HepG2 (cell line): Measurements from ENCODE around the gene SHPK. TPM values are rescaled to one million over a fixed set of nuclear protein-coding genes. Genes with fewer than 3 reads are reported as not detected.

Experiments
- BATF2 ChIP-seq: sonication (generic); formaldehyde crosslinking; IDR thresholded peaks from 2 replicates; pipeline ENCODE4 v1.8.0; 2022; ENCODE audit warnings: mild to moderate bottlenecking, missing genetic modification reagents, moderate library complexity
- CC2D1A ChIP-seq: sonication (generic); formaldehyde crosslinking; IDR thresholded peaks from 2 replicates; pipeline ENCODE4 v1.8.1; 2023; ENCODE audit warnings: mild to moderate bottlenecking, missing genetic modification reagents
- CHD2 ChIP-seq: IDR thresholded peaks from 2 replicates; pipeline ENCODE4 v1.6.1; 2011; ENCODE audit warnings: low read depth, low read length, improper control_type of control experiment
- EED ChIP-seq: sonication (generic); formaldehyde crosslinking; IDR thresholded peaks from 2 replicates; pipeline ENCODE4 v1.5.0; 2020; ENCODE audit warnings: mild to moderate bottlenecking, missing genetic modification reagents
- ELF1 ChIP-seq: sonication (generic); formaldehyde crosslinking; IDR thresholded peaks from 2 replicates; pipeline ENCODE4 v1.4.0; 2020; ENCODE audit warnings: missing genetic modification reagents
- FOXM1 ChIP-seq: sonication (generic); formaldehyde crosslinking; IDR thresholded peaks from 2 replicates; pipeline ENCODE4 v1.5.0; 2020; ENCODE audit warnings: missing genetic modification reagents
- GATAD1 ChIP-seq: IDR thresholded peaks from 2 replicates; pipeline ENCODE4 v1.6.1; 2016; ENCODE audit warnings: missing genetic modification reagents, missing compliant biosample characterization
- MAFG ChIP-seq: sonication (generic); formaldehyde crosslinking; IDR thresholded peaks from 2 replicates; pipeline ENCODE4 v1.5.1; 2020; ENCODE audit warnings: mild to moderate bottlenecking, missing genetic modification reagents
- MIXL1 ChIP-seq: IDR thresholded peaks from 2 replicates; pipeline ENCODE4 v1.6.1; 2016
- NCOA2 ChIP-seq: sonication (generic); formaldehyde crosslinking; IDR thresholded peaks from 2 replicates; pipeline ENCODE4 v1.8.0; 2022; ENCODE audit warnings: inconsistent platforms
- PAXIP1 ChIP-seq: sonication (generic); formaldehyde crosslinking; conservative IDR thresholded peaks from 2 replicates; pipeline ENCODE4 v1.4.0; 2020; ENCODE audit warnings: mild to moderate bottlenecking, missing genetic modification reagents, moderate library complexity
- PCBP1 ChIP-seq: fragments of 200-400 bp; formaldehyde crosslinking; IDR thresholded peaks from 2 replicates; pipeline ENCODE4 v1.6.1; 2017; ENCODE audit warnings: mild to moderate bottlenecking, low read depth, low read length, borderline replicate concordance
- TOE1 ChIP-seq: sonication (generic); formaldehyde crosslinking; IDR thresholded peaks from 2 replicates; pipeline ENCODE4 v1.4.0; 2020; ENCODE audit warnings: mild to moderate bottlenecking, missing genetic modification reagents
- TRIM24 ChIP-seq: sonication (generic); formaldehyde crosslinking; IDR thresholded peaks from 2 replicates; pipeline ENCODE4 v1.8.0; 2022; ENCODE audit warnings: mild to moderate bottlenecking, missing genetic modification reagents
- U2AF2 ChIP-seq: fragments of 200-400 bp; formaldehyde crosslinking; IDR thresholded peaks from 2 replicates; pipeline ENCODE4 v1.6.1; 2017; ENCODE audit warnings: low read depth, mild to moderate bottlenecking, low read length
- WIZ ChIP-seq: sonication (generic); formaldehyde crosslinking; IDR thresholded peaks from 2 replicates; pipeline ENCODE4 v1.5.1; 2020; ENCODE audit warnings: mild to moderate bottlenecking, missing genetic modification reagents
- ZKSCAN5 ChIP-seq: sonication (generic); formaldehyde crosslinking; IDR thresholded peaks from 2 replicates; pipeline ENCODE4 v1.5.1; 2020; ENCODE audit warnings: mild to moderate bottlenecking, missing genetic modification reagents
- ZNF274 ChIP-seq: sonication (generic); formaldehyde crosslinking; IDR thresholded peaks from 2 replicates; pipeline ENCODE4 v1.5.1; 2020; ENCODE audit warnings: mild to moderate bottlenecking, missing genetic modification reagents
- ZNF296 ChIP-seq: sonication (generic); formaldehyde crosslinking; conservative IDR thresholded peaks from 2 replicates; pipeline ENCODE4 v1.5.0; 2020; ENCODE audit warnings: mild to moderate bottlenecking, missing genetic modification reagents
- ZNF350 ChIP-seq: sonication (generic); formaldehyde crosslinking; IDR thresholded peaks from 2 replicates; pipeline ENCODE4 v1.4.0; 2020; ENCODE audit warnings: mild to moderate bottlenecking, low read depth, missing genetic modification reagents, borderline replicate concordance
- ZNF567 ChIP-seq: sonication (generic); formaldehyde crosslinking; IDR thresholded peaks from 2 replicates; pipeline ENCODE4 v1.8.1; 2023; ENCODE audit warnings: mild to moderate bottlenecking, missing genetic modification reagents, borderline replicate concordance
- ZNF605 ChIP-seq: sonication (generic); formaldehyde crosslinking; IDR thresholded peaks from 2 replicates; pipeline ENCODE4 v1.8.0; 2022; ENCODE audit warnings: mild to moderate bottlenecking, missing genetic modification reagents
- ZNF768 ChIP-seq: sonication (generic); formaldehyde crosslinking; IDR thresholded peaks from 2 replicates; pipeline ENCODE4 v1.4.0; 2020; ENCODE audit warnings: missing genetic modification reagents
- ZNF773 ChIP-seq: sonication (generic); formaldehyde crosslinking; IDR thresholded peaks from 2 replicates; pipeline ENCODE4 v1.4.0; 2020; ENCODE audit warnings: missing genetic modification reagents, borderline replicate concordance
- polyA plus RNA-seq, 8 experiments: library from polyadenylated mRNA; depleted of rRNA in 3 of 8; stranded (reverse) in 7 of 8; unstranded in 1 of 8; fragments of >200 nt; fragmentation: Illumina TruSeq in 4 of 8; extraction: Trizol in 4 of 8; gene quantifications; 2 replicates each; pipeline versions ENCODE4 v1.2.1 to v1.2.3, GENCODE V29; 2011 to 2016; ENCODE audit warnings: low read depth in 4 of 8, missing spikeins in 1 of 8, mixed read lengths in 1 of 8; ENCODE audit not compliant: insufficient read depth in 1 of 8
- total RNA-seq, 5 experiments: library from RNA; depleted of rRNA; stranded (reverse); fragments of >200 nt; fragmentation: Illumina TruSeq; extraction: Trizol; gene quantifications; 2 replicates each; pipeline ENCODE4 v1.2.3, GENCODE V29; 2016; ENCODE audit warnings: low read depth in 1 of 5
- TF ChIP-seq, protein P1 (sequence below): sonication (generic); formaldehyde crosslinking; conservative IDR thresholded peaks from 2 replicates; pipeline ENCODE4 v1.5.0; 2020; ENCODE audit warnings: missing genetic modification reagents
- TF ChIP-seq, protein P2 (sequence below): sonication (generic); formaldehyde crosslinking; IDR thresholded peaks from 2 replicates; pipeline ENCODE4 v1.5.1; 2020; ENCODE audit warnings: missing genetic modification reagents, mild to moderate bottlenecking, borderline replicate concordance

The SHPK gene
- total and polyA plus RNA-seq, 2 of the 13 experiments (the other 11 are each of a cell fraction or from before 2014, with no cell fraction given): 16.2 to 30.9 TPM

DNA sequence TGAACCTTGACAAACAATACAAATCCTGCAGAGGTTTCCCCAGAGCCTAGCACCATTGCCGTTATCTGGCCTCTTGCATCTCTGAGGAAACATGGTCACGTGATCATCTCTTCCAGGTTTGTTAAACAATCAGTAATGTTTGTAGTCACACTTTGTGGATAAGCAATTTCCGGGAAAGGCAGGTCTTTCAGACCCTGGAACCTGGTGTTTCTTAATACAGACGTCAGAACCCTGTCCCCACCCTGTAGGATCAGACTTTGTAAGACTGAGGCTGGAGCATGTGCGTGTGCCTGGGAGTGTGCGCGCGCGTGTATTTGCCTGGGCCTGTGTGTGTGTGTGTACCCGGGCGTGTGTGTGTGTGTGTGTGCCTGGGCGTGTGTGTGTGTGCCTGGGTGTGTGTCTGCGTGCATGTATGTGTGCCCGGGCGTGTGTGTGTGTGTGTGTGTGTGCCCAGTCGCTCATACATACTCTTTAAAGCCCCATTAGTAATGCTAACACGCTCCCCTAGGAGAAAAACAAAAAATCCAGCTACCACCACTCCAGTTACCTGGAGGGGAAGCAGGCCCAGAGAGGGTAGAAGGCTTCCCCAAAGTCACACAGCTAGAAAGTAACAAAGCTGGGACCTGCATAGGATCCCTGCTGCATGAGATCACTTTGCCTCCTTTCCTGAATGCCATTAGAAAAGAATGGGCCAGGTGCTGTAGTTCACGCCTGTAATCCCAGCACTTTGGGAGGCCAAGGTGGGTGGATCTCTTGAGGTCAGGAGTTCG is 5.9 kb upstream of the SHPK start (continued):
- TF ChIP-seq NCOA2: peak; percentile 69
- TF ChIP-seq ZNF296 (CRISPR knock-in tag): no peak
- no peak for TF ChIP-seq CC2D1A (CRISPR knock-in tag)
- TF ChIP-seq ZNF274 (CRISPR knock-in tag): no peak
- TF ChIP-seq ELF1 (CRISPR knock-in tag): peak; percentile 67
- TF ChIP-seq ZNF773 (CRISPR knock-in tag): no peak
- TF ChIP-seq BATF2: no peak
- no peak for TF ChIP-seq PCBP1
- no peak for TF ChIP-seq WIZ (CRISPR knock-in tag)
- TF ChIP-seq TOE1 (CRISPR knock-in tag): no peak
- no peak for TF ChIP-seq ZKSCAN5
- TF ChIP-seq MIXL1 (CRISPR knock-in tag): 0 out of 2 replicates have a peak, but pooled peaks have one; percentile 23
- TF ChIP-seq PAXIP1 (CRISPR knock-in tag): peak; percentile 71
- TF ChIP-seq U2AF2: no peak
- no peak for TF ChIP-seq ZNF567 (CRISPR knock-in tag)
- TF ChIP-seq FOXM1 (CRISPR knock-in tag): no peak
- TF ChIP-seq, protein P1, sequence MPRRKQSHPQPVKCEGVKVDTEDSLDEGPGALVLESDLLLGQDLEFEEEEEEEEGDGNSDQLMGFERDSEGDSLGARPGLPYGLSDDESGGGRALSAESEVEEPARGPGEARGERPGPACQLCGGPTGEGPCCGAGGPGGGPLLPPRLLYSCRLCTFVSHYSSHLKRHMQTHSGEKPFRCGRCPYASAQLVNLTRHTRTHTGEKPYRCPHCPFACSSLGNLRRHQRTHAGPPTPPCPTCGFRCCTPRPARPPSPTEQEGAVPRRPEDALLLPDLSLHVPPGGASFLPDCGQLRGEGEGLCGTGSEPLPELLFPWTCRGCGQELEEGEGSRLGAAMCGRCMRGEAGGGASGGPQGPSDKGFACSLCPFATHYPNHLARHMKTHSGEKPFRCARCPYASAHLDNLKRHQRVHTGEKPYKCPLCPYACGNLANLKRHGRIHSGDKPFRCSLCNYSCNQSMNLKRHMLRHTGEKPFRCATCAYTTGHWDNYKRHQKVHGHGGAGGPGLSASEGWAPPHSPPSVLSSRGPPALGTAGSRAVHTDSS: no peak
- TF ChIP-seq ZNF605: no peak; the same call in 1 of the 2 replicates
- TF ChIP-seq, protein P2, sequence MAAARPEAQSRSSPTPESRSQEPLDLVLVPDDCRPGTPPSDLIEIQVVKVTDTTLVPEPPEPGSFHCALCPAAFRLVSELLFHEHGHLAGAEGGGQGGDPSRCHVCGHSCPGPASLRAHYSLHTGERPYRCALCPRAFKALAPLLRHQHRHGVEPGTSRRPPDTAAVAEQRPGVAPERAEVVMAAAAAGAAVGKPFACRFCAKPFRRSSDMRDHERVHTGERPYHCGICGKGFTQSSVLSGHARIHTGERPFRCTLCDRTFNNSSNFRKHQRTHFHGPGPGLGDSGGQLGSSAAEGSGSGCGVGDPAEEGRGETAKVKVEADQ: no peak
- no peak for TF ChIP-seq GATAD1 (CRISPR knock-in tag)
- TF ChIP-seq MAFG (CRISPR knock-in tag): no peak
- TF ChIP-seq TRIM24 (CRISPR knock-in tag): no peak
- TF ChIP-seq EED (CRISPR knock-in tag): no peak
- 0 out of 2 replicates have a peak, but pooled peaks have one; percentile 23 for TF ChIP-seq ZNF350 (CRISPR knock-in tag)
- TF ChIP-seq CHD2: no peak
- peak; percentile 93 for TF ChIP-seq ZNF768 (CRISPR knock-in tag)
